Urinary bladder (tissue), 4 donors: Measurements from ENCODE around the gene CBX3. TPM values are rescaled to one million over a fixed set of nuclear protein-coding genes. Genes with fewer than 3 reads are reported as not detected.

Source experiments
- DNase-seq: peaks from one replicate; pipeline ENCODE4 v3.0.0-alpha.2; 2015; ENCODE audit errors: extremely low spot score
- H3K27ac ChIP-seq: one replicate; pipeline ENCODE4 v1.5.1; 2013; ENCODE audit warnings: low read depth, mild to moderate bottlenecking, moderate library complexity
- H3K36me3 ChIP-seq: one replicate; pipeline ENCODE4 v1.6.1; 2013; ENCODE audit warnings: mild to moderate bottlenecking, moderate library complexity; ENCODE audit not compliant: insufficient read depth
- H3K4me1 ChIP-seq: one replicate; pipeline ENCODE4 v1.6.1; 2013; ENCODE audit warnings: mild to moderate bottlenecking, moderate library complexity; ENCODE audit not compliant: insufficient read depth
- H3K4me3 ChIP-seq: one replicate; pipeline ENCODE4 v1.5.1; 2013; ENCODE audit warnings: low read depth, low read length
- WGBS: extraction: QIAGEN DNeasy Blood & Tissue Kit; methylation state at CpG from one replicate; pipeline ENCODE4 v1.1.7; 2013; 5-methylcytosine and 5-hydroxymethylcytosine counted together
- polyA plus RNA-seq: library from polyadenylated mRNA; stranded (reverse); fragments of 200-250 nt; gene quantifications from one replicate; pipeline ENCODE4 v1.2.3, GENCODE V29; 2013
- total RNA-seq: library from RNA; depleted of rRNA; stranded (reverse); fragments of >200 nt; gene quantifications from one replicate; pipeline ENCODE4 v1.2.3, GENCODE V29; 2014
- donor health status: healthy with polysubstance abuse.
- donor health status: healthy.

Gene CBX3
- total and polyA plus RNA-seq, 2 donors = 79.6 to 134 TPM

DNA sequence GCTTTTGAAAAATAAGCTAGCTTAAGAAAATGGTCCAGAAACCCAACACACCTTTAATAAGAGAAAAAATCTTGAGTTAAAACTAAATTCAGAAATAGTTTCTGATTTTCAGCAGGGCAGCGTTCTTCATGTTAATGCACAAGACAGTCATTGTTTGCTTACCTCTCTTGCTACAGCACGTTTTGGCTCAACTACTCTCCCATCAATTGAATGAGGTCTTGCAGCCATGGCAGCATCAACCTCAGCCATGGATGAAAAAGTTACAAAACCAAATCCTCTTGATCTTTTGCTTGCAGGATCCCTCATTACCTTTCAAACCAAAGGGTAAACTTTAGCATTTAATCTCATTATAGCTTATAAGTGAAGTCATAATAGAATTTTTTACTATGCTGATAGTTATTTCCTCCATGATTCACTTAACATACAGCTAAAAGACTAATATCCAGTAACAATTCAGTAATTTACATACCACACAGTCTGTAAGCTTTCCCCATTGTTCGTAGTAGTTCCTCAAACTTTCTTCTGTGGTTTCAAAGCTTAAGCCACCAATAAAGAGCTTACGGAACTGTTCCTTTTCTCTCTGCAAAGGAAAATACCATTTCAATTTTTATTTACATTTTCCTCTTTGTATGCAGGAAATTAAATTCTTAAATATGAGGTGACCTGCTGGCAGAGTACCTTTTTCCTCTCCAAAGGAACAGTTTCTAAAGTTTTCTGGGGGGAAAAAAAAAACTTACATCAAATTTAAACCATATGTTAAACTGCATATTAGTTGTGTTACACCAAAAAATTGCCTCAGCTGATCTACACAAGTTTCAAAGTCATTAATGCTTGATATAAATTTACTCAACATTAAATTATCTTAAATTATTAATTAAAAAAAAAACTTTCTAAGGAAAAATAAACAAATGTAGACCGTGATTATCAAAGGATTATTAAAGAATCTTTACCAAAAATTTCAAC, 4.1 kb upstream of the CBX3 start:
- no peaks in the 10 kb centered on the region for H3K4me1 ChIP-seq
- H3K4me3 ChIP-seq = no peak overlapping the region
- 18% methylated on average over 5 of the region's 5 CpGs for WGBS
- no peak for DNase-seq
- no peak overlapping the region for H3K27ac ChIP-seq
- H3K36me3 ChIP-seq = peaks cover 13% of the 10 kb centered on the region

GRCh38 chr7:26198133-26198780, 3.3 kb upstream of the CBX3 start:
- WGBS = under 1% methylated on average over 6 of the region's 6 CpGs
- Histone ChIP-seq H3K36me3 (peaks cover 11% of the 10 kb centered on the region), H3K27ac (peak overlapping the region; percentile 45), H3K4me1 (no peaks in the 10 kb centered on the region), H3K4me3 (peak overlapping the region; percentile 88)
- DNase-seq = no peak

DNA sequence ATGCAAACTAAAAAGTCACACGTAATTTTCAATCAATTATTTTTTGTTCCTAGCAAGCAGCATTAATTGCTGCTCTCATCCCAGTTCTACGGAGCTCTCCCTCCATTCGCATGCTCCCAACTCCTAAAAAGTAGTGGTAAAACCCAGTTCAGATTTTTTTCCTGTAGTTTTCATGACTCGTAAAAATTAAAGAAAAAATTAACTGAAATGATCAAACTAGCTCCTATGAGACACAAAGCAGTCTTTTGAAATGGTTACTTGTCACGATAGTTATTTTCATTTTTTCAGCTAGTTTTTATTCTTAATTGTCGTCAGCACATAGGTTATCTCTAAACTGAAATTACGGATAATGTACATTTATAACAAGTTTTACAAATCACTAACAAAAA, 2.8 kb upstream of the CBX3 start:
- WGBS = 1% methylated on average over 7 of the region's 7 CpGs
- H3K36me3 ChIP-seq = peaks cover 8% of the 10 kb centered on the region

GRCh38 chr7:26199301-26200037, 2.1 kb upstream of the CBX3 start:
- H3K4me1 ChIP-seq = no peaks in the 10 kb centered on the region
- peak overlapping the region; percentile 99 for H3K27ac ChIP-seq
- DNase-seq = peak; percentile 61
- under 1% methylated on average over 36 of the region's 36 CpGs for WGBS
- H3K4me3 ChIP-seq = peak overlapping the region; percentile 88
- H3K36me3 ChIP-seq = peaks cover 8% of the 10 kb centered on the region

More for the DNA sequence above, 2.8 kb upstream of the CBX3 start:
- H3K27ac ChIP-seq = peak overlapping the region; percentile 45
- H3K4me3 ChIP-seq = peak overlapping the region; percentile 88
- H3K4me1 ChIP-seq = no peaks in the 10 kb centered on the region
- DNase-seq = no peak

DNA sequence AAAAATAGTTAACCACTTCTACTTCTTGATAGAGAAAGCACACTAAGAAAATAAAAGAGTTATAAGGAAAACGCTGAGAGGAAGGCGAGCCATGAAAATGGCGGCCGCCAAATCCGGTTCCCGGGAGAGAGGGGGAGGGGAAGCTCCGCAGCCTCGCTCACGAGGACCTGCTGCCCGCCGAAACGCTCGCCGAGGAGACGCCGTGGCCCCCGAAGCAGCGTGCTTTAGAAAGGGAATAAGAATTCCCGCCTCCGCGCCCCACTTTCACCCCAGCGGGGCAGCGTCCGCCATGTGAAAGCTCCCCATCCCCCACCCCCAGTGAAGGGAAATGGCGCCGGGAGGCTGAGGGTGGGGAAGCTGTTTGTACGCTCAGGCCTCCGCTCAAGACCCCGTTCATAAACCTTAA, 1.5 kb upstream of the CBX3 start:
- DNase-seq = no peak
- Histone ChIP-seq H3K4me1 (no peaks in the 10 kb centered on the region), H3K27ac (peak overlapping the region; percentile 99), H3K36me3 (peaks cover 4% of the 10 kb centered on the region), H3K4me3 (peak overlapping the region; percentile 88)
- under 1% methylated on average over 29 of the region's 29 CpGs for WGBS

- Histone ChIP-seq H3K36me3 (peaks cover 2% of the 10 kb centered on the region), H3K4me1 (no peaks in the 10 kb centered on the region), H3K27ac (peak within 1 kb of the TSS; percentile 99), H3K4me3 (peak within 1 kb of the TSS; percentile 100)
- under 1% methylated on average over 71 of the region's 71 CpGs for WGBS
- DNase-seq = peak; percentile 99
Observed at GRCh38 chr7:26200444-26201246, 900 bp upstream of the CBX3 start, which contains the start of gene HNRNPA2B1. Gene HNRNPA2B1 (minus strand): TSS chr7:26200746. CDS start chr7:26200577, 169 bp downstream.

DNA sequence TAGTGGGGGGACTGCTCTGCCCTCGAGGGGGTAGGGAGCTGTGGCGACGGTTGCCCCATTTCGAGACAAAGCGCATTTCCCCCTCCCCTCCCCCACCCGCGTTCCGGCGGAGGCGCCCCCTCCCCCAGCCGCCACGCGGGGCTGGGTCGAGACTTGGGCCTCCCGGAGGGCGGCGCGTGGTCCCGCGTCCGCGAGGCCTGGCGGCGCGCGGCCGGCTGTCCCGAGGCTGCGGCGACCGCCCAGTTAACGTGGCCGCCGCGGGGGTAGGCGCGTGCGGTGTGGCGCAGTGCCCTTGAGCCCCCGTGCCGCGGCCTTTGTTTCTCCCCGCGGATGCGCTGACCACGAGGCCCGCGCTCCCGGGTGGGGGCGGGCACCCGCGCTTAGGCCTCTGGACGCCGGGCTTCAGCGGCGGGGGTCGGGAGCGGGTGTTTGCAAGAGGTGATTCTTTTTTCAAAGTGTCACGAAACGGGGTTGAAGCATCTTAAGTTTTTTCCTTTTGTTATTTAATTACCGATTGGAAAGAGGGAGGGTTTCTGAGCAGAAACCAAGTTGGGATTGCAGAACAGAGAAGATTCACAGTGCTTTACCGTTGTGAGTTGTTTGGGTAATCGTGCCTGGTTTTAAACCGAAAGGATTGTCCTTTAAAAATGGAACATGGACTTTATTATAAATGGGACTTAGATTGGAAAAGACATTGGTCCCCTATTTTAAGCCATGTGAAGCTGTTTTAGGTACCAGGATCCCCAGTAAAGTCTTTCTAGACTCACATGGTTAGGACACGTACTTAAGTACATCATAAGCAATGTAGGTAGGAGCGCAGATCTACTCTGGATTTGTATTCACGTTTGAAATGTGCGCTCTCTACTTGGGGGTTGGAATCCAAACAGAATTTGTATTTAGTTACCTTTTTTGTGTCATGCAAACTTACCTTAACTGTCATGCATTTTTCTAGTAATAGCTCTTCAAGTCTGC, 760 bp downstream of the CBX3 start:
- no peak for DNase-seq
- WGBS = under 1% methylated on average over 68 of the region's 68 CpGs

DNA sequence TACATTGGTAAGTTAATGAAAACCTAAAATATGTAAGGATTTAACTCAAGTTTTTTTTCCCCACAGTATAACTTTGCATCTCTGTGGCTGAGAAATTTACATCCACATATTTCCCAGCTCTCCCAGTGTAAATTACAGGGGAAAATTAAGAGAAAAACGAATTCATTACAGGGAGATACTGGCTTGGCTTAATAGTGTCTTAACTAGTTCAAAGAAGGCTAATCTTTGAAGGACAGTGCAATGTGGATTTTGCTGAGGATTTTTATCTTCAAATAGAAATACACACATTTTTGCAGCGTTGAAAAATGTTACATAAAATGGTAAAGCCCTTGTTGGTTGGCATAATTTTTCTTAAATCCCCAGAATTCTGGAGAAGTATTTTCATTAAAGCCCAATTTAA, 1.5 kb downstream of the CBX3 start:
- DNase-seq = no peak
- H3K4me3 ChIP-seq = peak overlapping the region; percentile 100
- H3K36me3 ChIP-seq = peaks cover 3% of the 10 kb centered on the region
- H3K27ac ChIP-seq = no peak overlapping the region
- H3K4me1 ChIP-seq = no peaks in the 10 kb centered on the region
- WGBS = 8% methylated on average over 2 of the region's 2 CpGs

More for the DNA sequence above, 760 bp downstream of the CBX3 start:
- Histone ChIP-seq H3K4me3 (peak overlapping the region; percentile 100), H3K4me1 (no peaks in the 10 kb centered on the region), H3K27ac (peak overlapping the region; percentile 98), H3K36me3 (no peaks in the 10 kb centered on the region)

GRCh38 chr7:26208040-26208439, 6.5 kb downstream of the CBX3 start:
- Histone ChIP-seq H3K4me3 (no peak overlapping the region), H3K27ac (no peak overlapping the region), H3K4me1 (no peaks in the 10 kb centered on the region), H3K36me3 (peaks cover 5% of the 10 kb centered on the region)
- WGBS = 78% methylated on average over 5 of the region's 5 CpGs
- DNase-seq = no peak

DNA sequence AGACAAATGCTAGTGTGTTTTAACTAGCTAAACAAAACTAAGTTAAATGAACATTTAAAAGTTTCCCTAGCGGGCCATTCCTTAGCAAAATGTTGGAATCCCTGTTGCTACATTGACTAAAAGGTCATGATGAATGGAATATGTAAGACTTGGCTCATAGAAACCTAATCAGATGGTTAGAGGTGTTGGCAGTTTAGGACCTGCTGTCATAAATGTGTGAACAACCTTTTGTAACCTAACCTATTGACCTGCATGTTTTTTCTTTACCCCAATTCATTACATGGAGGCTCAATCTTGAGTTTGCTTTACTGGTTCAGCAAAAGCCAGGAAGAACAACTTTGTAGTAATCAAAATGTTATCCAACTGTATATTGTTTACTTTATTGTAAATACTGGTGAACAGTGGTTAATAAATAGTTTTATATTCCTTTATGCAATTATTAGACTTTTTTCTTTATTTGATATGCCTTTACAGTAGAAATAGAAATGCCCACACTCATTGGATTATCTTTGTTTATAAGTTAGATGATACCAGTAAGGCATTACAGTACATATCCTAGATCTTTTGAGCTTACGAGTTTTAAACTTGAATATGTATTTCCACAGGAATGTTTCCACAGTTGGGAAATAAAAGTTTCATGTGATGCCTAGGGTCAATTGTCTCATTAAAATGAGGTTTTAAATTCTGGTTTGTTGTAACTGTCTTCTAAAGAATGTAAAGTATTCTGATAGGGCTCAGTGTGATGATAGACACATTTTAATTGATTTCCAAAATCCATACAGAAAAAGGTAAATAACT, 11.6 kb downstream of the CBX3 start:
- H3K4me1 ChIP-seq = no peaks in the 10 kb centered on the region
- no peak for DNase-seq
- H3K4me3 ChIP-seq = no peak overlapping the region
- WGBS = 82% methylated on average over 2 of the region's 2 CpGs
- H3K27ac ChIP-seq = no peak overlapping the region
- peaks cover 2% of the 10 kb centered on the region for H3K36me3 ChIP-seq

- WGBS = 85% methylated on average over 5 of the region's 5 CpGs
- DNase-seq = no peak
- Histone ChIP-seq H3K4me1 (no peaks in the 10 kb centered on the region), H3K4me3 (no peak overlapping the region), H3K36me3 (peaks cover under 1% of the 10 kb centered on the region), H3K27ac (no peak overlapping the region)
Observed at GRCh38 chr7:26213807-26214515, 12.4 kb downstream of the CBX3 start.
